Measurements from ENCODE around the gene MAD1L1.
A peak's percentile ranks its signal among the peaks of the same experiment; 100 is the strongest.

MAD1L1 gene

DNA sequence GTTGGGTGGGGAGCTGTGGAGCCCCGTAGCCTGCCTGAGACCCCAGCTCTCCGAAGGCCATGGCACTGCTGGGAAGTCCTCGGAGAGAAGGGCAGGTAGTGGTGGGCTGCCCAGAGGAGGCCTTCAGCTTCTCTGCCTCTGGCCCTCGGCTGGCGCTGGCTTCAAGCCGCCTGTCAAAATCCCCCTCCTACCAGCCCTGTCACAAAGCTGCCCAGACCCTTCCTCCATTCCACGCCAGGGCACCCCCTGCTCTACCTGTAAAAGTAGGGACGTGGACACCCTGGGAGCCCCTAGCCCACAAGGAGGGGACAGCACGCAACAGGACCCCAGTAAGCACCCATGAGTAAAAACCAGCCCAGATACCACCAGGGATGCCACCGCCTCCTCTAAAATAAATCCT is 31.6 kb downstream of the MAD1L1 start:
- DNase-seq (ENCODE audit: low spot score), result no peak

DNA sequence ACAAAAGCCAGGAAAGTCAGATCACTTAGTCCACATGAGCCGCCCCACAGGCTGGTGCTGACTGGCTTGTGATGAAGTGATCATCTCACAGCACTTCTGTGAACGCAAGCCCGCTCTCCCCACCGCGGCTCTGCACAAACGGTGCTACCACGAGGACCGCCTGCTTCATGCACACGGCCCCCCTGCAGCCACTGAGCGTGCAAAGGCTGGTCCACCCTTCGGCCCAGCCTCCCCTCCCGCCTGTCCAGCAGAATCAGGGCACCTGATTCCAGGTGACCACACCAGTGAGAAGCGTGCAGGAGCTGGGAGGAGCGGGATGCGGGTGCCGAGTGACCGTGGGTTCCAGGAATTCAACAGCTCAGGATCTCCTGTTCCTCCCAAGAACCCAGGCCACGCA is 32.2 kb downstream of the MAD1L1 start:
- no peak for DNase-seq (ENCODE audit: low spot score)

DNA sequence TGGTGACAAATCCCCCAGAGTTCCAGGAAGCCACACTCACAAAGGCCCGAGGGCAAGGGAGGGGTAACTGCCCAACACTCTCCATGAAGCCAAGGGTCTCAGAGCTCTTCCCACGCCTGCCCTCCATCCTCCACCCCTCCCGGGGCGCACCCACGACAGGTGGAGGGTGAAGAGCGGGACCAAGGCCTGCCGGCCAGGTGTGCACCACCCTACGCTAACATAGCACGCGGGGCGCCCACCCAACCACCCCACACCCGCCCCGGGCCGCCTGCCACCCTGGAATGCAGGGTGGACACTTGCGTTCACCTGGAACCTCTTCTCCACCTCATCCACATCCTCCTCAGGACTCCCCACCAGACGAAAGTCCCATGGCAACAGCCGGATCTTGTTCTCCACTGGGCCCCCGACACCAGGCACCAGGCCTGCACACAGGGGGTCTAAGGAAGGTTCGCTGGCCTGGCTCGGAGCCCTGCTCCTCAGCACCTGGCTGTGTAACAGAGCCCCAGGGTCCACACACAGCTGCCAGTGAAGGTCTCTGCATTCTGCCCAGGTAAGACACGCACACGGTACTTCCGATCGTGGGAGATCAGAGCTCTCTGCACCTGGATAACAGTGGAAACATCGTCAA is 32.7 kb downstream of the MAD1L1 start:
- DNase-seq (ENCODE audit: low spot score), result no peak

DNA sequence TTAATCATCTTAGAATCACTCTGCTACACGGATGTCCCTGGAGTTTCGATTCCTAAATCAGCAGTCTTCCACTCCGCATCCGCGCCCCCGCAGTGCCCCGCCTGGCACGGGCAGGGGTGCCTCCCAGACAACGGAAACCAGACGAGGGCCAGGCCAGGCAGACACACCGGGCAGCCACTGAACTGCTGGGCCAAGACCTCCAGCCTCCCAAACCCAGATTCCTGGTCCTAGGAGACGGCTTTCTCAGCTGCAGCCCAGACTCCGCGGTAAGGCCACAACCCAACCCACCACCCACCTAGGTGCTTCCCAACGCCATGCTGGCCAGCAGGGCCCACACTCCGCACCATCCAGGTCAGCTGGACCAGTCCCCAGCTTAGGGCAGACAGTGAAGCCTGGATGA is 33.2 kb downstream of the MAD1L1 start:
- no peak for DNase-seq (ENCODE audit: low spot score)

DNA sequence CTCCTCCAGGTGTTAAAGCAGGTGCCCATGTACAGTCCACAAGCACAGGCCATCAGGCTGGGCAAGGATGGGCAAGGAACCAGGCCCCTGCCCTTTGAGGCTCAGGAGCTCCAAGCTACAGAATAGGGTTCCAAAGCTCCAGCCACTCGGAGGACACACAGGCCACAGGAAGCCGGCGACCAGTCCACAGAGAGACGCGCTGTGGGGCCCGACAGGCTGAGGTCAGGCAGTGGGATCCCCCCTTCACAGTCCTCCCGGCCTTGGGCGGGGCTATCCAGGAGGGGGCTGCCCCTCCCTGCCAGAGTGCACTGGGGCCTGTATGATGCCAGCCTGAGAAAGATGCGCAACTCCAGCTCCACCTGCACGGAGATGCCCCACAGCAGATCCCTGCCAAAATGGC is 34.0 kb downstream of the MAD1L1 start:
- DNase-seq (ENCODE audit: low spot score), result no peak

DNA sequence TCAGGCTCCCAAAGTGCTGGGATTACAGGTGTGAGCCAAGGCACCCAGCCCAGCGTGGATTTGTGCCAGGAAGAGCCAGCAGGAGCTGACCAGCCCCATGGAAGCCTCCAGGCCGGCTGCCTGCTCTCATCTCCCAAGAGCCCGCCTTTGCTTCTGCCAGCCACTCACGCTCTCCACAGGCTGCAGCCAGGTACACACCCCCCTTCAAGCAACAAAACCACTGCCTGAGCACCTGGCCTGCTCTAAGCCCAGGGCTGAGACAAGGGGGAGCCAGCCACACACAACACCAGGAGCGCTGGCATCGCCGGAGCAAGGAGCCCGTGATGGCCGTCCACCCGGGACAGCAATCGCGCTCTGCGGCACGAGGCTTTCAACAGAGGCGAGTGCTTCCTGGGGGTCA is 34.5 kb downstream of the MAD1L1 start:
- DNase-seq (ENCODE audit: low spot score), result no peak

DNA sequence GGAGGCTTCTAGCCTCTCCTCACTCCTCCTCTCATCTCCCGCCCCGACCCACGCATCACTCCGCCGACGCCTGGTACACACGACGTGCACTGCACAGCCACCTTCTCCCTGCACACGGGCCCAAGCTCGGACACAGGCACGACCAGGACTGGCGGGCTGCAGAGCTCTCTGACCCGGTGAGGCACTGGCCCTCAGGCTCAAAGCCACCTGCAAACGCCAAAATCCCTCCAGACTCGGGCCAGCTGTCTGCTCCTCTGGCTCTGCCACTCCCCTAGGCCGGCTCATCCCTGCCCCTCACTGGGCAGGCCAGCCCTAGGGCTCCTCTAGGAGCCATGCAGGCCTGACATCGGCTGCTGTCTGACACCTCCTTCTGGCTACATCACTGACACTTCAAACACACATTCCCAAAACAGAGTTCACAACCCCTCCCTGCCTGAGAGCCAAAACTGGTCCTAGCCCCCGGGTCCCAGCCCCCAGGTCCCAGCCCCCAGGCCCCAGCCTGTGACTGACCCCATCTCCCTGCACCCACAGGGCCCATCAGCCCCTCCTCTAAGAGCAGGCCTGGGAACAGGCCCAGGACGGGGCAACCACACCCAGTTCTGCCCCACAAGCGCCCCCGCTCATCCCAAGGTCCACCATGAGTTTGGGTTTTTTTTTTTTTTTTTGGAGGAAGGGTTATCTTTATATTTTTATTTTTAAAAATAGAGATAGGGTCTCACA is 35.1 kb downstream of the MAD1L1 start:
- no peak for DNase-seq (ENCODE audit: low spot score)

DNA sequence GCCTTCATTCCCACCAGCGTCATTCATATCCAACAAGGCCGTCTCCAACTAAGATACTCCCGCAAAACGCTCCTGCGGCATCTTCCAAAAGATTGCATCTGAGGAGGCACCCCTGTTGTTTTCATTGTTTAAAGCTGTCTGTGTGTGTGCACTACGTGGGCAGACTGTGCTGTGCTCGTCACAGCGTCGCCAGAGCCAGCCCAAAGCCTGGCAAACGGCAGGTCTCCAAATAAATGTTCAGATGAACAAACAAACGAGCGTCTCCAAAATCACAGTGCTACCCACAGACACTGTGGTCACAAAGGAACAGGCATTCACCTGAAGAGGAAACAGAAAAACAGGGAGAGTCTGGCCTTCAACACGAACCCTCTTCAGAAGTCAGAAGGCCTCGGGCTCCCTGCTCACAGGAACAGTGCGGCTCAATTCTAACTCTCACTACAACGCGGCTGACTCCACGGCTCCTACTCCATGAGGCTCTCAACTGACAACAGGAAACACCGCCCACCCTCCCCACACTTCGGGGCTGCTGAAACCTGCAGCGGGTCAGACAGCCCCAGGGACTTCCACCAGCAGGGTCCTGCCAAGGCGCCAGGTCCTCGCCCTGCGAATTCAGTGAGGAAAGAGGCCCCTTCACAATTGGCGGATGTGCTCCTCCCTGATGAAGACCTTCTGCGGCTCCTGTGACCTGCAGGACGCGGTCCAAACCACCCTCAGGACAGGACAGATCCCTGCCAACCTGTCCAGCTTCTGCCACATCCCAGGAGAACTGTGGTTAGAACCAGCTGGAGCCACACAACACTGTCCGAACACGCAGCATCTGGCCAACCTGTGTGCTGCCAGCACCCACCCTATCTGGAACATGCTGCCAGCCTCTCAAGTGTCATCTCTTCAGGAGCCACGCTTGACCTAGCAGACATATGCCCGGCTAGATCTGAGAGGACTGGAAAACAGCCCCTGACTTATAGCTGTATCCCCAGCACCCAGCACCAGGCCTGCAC is 36.1 kb downstream of the MAD1L1 start:
- DNase-seq (ENCODE audit: low spot score), result no peak

DNA sequence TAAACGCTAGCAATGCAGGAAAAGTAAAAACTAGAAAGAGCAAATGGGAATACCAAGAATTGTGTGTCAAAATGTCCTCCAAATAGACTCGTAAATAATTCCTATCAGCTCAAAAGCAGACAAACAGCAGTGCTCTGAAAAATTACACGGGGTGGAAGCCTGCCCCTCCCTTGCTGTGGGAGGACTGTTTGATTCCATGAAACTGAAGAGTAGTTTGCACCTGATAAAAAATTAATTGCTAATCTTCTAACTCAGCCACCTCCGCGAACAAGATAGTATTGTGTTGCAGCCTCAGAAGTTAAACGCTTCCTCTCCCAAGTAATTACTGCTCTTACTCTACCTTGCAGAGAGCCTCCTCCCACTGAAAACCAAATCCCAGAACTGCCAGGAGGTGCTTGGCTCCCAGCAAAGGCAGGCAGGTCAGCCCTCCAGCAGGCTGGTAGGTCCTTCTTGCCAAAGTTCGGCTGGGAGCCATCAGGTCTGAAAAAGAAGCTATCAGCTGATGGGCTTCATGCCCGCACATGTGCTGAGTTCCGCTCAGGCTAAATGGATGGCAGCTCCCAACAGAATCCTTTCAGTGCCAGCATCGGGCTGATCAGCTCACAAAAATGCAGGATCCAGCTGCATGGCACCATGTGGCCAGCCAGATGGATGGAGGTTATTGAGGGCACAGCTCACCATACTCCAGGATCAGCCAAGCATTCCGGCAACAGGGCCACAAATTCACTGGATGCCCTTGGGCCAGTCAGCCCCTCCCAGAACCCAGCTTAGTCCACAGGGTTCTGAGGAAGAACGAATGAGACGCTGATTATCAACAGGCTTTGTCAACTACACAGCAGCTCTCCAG is 37.1 kb downstream of the MAD1L1 start:
- no peak for DNase-seq (ENCODE audit: low spot score)

DNA sequence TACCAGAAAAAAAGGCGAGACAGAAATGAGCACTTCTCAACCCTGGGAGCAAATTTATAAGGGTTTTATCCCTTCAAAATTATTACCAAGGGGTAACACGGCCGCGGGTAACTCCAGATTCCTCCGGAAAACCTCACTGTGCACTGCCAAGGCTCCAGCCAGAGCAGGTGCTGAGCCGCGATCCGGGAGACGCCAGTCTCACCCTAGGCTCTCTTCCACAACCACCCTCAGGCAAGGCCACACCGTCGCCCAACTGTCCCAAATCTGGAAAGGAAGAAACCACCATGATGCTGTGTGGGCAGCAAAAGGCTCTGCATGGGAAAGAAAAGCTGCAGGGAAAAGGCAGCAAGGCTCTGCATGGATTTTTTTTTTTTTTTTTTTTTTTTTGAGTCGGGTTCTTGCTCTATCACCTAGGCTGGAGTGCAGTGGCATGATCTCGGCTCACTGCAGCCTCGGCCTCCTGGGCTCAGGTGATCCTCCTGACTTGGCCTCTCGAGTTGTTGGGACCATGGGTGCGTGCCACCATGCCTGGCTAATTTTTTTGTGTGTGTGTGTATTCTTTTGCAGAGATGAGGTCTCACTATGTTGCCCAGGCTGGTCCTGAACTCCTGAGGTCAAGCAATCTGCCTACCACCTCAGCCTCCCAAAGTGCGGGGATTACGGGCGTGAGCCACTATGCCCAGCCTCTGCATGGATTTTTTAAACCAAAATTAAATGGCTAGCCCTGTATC is 39.0 kb downstream of the MAD1L1 start:
- no peak for DNase-seq (ENCODE audit: low spot score)

DNA sequence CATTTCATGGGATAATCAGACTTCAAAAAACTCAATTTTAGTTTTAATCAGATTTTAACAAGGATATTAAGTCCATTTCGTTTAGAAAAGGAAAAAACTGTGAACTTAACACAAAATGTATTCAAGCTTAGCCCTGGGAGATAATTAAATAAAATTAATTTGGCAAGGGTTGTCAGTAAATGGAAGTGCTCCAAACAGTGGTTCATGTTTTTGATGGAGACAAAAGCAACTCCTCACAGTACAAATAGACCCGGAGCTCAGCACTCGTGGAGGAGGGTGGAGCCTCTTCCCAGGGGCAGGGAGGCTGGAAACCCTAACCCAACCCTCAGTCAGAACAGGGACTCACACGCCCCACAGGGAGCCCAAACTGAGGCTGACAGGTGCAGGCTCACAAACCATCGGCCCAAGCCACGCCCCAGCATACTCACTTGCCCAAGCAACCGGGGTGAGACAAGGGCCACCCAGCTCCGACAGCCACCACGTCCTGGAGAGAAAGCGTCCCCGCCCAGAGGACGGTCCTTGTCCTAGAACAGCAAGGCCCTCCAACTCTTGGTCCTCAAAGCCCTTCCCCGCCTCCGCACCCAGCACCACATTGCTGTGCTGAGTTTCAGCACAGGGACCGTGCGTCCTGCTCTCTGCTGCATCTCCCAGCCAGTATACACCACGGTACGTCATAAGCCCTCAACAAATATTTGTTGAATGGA is 39.8 kb downstream of the MAD1L1 start:
- DNase-seq (ENCODE audit: low spot score), result no peak

DNA sequence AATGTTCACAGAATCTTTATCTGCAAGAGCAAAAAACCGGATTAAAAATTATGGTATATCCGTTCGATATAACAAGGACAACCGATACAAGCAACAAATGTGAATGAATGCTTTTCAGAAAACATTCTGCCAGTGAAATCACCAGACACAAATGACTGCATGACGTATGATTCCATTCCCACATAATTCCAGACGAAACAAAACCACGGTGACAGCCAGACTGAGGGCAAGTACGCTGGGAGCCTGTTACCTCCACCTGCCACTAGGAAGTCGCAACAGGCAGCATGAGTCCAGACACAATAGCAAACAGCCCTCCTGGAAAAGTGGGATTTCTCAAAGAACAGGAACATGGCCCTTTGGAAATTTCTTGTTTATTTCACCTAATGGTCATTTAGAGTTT is 41.7 kb downstream of the MAD1L1 start:
- no peak for DNase-seq (ENCODE audit: low spot score)

DNA sequence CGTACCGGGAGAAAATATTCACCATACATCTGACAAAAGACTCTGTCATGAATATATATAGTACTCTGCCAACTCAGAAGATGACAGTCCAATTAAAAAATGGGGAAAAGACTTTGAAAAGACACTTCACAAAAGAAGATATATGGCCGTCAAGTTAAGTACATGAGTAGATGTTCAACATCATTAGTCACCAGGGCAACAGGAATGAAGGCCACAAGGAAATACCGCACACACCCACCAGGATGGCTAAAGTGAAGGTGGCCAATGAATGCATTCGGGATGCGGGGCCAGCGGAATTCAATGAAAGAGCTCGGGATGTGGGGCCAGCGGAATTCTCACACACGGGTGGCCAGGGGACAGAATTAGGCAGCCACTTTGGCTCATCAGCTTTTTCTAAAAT is 42.2 kb downstream of the MAD1L1 start:
- DNase-seq (ENCODE audit: low spot score), result no peak

DNA sequence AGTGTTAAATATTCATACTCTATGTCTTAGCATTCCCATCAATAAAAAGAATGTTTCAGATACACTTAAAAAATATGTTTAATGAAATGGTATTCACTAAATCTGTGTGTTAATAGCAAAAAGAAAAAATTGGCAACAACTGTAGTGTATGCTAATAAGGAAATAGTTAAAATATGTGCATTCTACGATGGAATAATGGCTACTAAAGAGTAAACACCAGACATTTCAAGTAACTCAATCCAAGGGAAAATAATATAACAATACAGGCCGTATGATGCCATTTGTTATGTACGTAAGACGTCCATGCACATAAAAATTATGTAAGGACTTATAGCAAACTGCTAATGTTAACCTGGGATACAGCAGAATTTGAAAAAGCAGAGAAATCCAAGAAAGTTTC is 46.6 kb downstream of the MAD1L1 start:
- no peak for DNase-seq (ENCODE audit: low spot score)

DNA sequence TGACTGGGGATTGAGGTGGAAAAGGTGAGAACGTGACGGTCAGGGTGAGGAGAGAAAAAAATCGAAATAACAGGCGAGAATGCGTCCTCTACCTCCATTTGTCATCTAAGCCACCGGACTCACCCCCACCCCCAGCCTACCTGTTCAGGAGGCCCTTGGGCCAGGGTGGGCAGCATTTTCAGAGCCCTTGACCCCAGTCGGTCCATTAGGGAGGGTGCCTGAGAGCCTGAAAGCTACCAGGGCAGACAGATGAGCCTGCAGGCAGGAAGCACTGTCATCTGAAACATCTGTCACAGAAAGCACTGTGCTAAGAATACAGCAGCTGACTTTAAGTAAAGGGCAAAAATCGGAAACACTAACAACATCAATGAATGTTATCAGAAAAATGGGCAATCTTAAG is 47.0 kb downstream of the MAD1L1 start:
- DNase-seq (ENCODE audit: low spot score), result no peak

DNA sequence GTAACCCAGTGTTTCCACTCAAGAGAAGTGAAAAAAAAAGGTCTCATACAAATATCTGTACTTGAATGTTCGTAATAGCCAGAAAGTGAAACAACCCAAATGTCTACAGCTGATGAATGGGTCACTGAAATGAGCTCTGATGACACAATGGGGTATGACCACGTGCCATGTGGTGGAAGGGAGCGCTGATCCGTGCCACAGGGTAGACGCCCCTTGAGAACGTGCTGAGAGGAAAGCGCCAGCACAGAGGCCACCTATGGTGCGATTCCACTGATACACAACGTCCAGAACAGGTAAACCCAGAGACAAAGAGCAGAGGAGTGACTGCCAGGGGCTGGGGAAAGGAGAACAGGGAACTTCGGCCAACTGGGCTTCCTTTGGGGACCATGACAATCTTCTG is 50.3 kb downstream of the MAD1L1 start:
- DNase-seq (ENCODE audit: low spot score), result no peak

DNA sequence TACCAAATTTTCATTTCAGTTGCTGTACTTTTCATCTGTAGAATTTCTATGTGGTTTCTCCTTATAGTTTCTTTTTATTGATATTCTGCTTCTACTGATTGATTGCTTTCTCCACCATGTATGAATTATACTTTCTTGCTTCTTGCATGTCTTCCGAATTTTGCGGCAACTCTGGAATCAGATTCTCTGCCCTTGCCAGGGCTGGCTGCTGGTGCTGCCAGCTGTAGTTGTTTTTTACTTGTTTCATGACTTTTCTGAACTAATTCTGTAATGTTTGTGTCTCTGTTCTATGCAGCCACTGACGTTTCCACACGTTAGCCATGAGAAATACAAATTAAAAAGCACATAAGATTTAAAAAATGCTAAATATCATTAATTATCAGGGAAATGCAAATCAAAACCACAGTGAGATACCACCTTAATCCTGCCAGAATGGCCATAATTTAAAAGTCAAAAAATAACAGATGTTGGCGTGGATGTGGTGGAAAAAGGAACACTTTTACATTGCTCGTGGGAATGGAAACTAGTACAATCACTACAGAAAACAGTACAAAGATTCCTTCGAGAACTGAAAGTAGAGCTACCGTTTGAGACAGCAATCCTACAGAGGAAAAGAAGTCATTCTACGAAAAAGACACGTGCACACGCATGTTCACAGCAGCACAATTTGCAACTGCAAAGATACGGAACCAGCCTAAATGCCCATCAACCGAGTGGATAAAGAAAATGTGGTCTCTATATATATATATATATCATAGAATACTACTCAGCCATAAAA is 51.5 kb downstream of the MAD1L1 start:
- DNase-seq (ENCODE audit: low spot score), result no peak

DNA sequence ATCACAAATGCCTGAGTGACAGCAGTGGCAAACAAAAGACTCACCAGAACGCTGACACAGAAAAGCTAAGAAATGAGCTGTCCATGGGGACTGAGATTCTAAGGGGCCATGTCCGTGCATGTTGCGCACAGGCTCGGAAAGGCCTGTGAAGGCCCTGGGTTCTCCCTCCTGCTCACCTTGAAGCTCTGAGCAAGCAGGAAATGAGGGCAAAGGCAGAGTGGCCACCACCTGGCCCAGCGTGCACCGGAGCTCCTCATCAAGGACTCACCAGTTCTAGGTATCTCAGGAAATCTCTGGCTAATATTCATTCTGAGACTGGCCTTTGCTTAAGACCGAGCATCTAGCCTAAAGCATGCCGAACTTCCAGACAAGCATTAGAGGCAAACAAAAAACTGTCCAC is 52.7 kb downstream of the MAD1L1 start:
- no peak for DNase-seq (ENCODE audit: low spot score)

DNA sequence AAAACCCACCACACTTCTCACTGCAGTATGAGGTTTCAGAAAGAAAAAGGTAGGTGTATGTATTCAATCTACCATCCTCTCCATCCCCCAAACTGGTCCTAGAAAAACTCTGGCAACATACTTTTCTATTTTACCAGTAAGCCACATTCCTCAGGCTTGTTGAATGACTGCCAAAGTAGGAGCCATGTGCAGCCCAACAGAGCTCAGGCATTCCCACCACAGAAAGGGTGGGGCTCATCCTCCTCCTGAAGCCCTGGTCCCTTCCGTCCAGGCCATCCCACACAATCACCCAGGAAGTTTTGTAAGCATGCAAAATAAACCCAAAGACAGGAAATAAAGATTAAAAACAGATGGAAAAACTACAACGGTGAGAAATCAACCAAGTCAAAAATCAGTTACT is 57.2 kb downstream of the MAD1L1 start:
- peak; percentile 87 for DNase-seq (ENCODE audit: low spot score)

DNA sequence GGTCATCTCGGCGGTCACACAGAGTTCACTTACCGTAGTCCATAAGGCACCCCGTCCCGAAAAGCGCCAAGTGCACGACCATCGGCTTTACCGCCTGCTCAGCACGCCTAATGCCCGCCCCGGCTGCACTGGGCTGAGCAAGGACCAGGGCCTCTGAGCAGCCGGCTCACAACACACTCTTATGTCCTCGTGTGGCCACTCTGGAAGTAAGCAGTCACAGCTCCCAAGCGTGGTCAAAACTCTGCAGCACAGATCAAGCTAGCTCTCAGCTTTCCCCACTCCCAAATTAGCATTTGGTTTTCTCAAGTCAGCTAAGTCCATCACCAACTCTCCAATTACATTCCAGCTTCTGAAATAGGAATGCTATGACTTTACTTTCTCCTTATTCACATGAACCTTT is 57.7 kb downstream of the MAD1L1 start:
- no peak for DNase-seq (ENCODE audit: low spot score)

Measured in SW480 (cell line).